HG03558 (cell line): Measurements from ENCODE around the gene BABAM2.
A peak's percentile ranks its signal among the peaks of the same experiment; 100 is the strongest.

Source experiments
- ATAC-seq: cut with Tn5 transposase; IDR thresholded peaks from one replicate; pipeline ENCODE4 v1.9.1; 2021; ENCODE audit warnings: moderate number of reproducible peaks; ENCODE audit not compliant: unreplicated experiment; ENCODE audit errors: extremely low read depth

BABAM2 gene

DNA sequence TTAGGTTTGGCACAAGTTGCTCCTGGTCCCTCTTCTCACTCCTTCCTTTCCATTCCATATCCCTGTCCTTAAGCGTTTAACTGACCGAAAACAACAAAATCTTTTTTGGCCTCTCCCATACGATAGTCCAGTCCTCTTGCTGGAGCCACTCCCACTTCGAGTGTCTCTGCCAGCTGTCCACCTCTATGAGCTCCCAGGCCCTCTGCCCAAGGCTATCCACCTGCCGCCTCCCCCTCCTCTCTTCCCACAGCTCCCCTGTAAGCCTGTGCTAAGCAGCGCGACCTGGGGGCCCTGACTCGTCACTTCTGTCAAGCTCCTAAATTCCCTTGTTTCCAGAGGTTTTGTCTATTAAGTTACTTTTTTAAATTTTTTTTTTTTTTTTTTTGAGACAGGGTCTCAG, 455.1 kb downstream of the BABAM2 start:
- no peak for ATAC-seq

GRCh38 chr2:28346587-28346986, 456.1 kb downstream of the BABAM2 start:
- ATAC-seq = no peak

DNA sequence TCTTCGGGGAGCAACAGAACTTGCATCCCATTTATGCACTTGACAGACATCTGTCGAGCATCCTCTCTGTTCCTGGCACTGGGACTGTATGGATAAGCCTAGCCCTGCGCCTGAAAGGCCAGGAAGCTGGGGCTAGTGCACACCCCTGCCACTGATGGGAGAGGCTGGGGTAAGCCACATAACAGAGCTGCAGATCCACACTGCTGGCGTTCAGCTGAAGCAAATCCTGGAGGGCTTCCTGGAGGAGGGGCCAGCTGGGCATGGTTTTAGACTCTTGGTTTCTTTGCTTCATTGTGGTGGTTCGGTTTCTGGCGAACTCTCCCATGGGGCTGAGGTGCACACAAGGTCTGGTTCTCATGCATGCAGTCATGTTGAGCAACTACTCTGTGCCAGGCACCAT, 456.7 kb downstream of the BABAM2 start:
- no peak for ATAC-seq

DNA sequence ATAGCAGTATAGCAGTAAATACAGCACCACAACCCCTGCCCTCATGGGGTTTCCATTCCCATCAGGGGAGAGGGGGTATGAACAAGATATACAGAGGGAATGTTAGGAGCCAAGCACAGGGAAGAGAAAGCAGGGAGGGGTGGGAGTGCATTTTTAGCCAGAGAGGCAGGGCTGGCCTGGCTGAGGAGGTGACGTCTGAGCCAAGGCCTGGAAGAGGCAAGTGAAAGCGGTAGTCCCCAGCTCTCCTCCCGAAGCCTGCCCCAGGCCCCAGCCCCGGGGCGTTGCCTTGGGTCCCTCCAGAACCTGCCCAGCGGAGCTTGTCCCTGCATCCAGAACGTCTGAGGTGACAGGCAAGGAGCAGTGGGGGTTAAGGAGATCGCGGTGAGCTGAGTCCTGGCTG, 457.1 kb downstream of the BABAM2 start:
- ATAC-seq = no peak

DNA sequence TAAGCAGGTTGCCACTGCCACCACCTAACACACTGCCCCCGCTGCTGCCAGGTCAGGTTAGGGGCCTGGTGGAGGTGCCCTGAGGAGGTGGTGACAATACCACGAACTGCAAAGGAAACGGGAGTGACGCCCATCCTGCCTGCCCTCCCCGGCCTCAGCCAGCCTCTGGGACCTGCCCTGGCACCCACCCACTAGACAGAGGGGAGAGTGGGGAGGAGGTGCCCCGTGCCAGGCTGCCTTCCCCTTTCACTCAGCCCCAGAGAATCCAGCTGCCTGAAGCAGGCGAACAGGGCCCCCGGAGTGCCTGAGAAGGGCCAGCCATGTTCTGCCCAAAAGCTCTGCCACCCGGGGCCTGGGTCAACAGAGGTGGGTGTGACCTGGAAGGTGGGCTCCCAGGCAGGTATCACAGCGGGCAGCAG, 457.6 kb downstream of the BABAM2 start:
- ATAC-seq = no peak

- ATAC-seq = no peak
Observed at GRCh38 chr2:28348921-28349320, 458.4 kb downstream of the BABAM2 start.

GRCh38 chr2:28349546-28350165, 459.1 kb downstream of the BABAM2 start:
- no peak for ATAC-seq

GRCh38 chr2:28350196-28350595, 459.7 kb downstream of the BABAM2 start:
- no peak for ATAC-seq

- no peak for ATAC-seq
Observed at GRCh38 chr2:28350791-28351285, 460.3 kb downstream of the BABAM2 start.

DNA sequence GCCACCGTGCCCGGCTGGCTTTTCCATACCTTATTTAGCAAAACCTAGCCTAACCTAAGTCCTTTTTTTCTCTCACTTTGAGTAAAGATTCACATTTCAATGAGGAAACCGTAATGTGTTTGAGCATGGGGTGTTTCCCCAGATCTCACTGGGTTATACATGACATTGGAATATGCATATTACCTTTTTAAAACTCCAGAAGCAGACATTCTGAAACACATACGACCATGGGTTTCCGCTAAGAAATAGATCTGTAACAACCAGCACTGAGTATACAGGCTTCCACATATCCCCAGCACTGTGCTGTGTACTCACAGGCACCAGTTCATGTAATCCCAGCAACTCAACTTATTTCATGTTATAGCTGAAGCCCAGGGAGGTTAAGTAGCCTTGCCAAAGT, 461.1 kb downstream of the BABAM2 start:
- ATAC-seq = no peak

- ATAC-seq = no peak
Observed at GRCh38 chr2:28352104-28352503, 461.6 kb downstream of the BABAM2 start.

- no peak for ATAC-seq
Observed at GRCh38 chr2:28352610-28353195, 462.2 kb downstream of the BABAM2 start.

DNA sequence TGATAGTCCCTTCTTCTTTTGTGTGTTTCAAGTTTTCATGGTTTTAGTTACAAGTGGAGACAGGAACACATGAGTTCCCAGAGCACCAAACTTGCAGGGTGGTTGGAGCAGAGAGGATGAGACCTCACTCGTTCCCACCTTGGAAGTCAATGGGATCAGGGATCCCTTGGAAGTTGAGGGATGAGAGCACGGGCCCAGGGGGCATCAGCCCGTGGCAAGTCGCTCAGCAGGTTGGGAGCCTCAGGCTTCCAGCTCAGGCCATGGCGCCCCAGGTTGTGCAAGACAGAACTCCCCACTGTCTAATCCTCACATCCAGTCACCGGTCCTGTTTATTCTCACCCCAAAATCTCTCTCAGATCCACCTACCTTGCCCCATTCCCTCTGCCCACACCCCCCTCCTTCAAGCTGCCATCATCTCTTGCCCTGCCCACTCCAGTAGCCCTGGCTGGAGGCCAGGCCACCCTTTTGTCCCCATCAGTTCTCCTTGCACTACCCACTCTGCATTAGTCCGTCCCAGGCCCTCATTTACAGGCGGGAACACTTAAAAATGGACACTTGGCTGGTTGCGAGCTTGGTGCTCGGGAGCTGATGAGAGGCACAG, 464.5 kb downstream of the BABAM2 start:
- ATAC-seq = no peak

DNA sequence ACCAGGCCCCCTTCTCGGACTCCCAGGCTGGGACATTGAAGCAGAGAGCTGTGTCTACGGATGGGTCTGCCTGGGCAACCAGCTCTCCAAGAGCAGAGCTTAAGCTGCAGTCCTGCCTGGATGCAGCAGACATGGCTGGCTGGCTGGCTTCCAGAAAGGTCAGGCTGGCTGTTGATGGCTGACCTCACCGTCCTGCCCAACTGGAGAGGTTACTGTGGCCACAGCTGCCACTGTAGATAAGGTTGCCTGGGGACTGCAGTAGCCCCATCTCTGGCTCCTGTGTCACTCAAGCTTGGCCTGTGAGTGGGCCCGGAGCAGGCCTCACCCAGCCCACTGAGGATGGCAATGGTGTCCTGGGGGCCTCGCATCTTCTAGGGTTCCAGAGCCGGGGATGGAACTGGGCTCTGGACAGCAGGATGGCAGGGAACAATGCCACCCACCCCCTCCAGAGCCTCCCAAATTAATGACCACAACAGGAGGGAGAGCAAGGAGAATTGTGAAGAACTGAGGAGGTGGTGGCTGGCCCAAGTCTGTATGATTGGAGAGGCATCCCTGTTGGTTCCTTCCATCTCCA, 465.1 kb downstream of the BABAM2 start:
- no peak for ATAC-seq

- no peak for ATAC-seq
Observed at GRCh38 chr2:28356095-28356911, 465.8 kb downstream of the BABAM2 start.

DNA sequence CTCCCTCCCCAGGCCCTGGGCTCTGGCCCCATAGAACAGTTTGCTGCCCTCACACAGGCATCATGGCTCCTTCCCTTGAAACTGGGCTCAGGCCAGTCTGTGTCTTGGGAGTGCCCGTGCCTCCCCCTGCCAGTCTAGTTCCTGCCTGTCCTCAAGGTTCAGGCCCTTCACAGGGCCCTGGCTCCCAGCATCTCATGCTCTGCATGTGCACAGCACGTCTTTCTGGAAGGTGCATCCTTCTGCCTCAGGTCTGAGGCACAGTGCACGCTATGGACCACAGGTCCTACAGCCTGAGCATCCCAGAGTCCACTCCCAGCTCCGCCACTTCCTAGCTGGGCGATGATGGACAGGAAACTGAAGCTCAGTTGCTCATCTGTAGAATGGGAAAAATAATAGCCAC, 466.5 kb downstream of the BABAM2 start:
- no peak for ATAC-seq

DNA sequence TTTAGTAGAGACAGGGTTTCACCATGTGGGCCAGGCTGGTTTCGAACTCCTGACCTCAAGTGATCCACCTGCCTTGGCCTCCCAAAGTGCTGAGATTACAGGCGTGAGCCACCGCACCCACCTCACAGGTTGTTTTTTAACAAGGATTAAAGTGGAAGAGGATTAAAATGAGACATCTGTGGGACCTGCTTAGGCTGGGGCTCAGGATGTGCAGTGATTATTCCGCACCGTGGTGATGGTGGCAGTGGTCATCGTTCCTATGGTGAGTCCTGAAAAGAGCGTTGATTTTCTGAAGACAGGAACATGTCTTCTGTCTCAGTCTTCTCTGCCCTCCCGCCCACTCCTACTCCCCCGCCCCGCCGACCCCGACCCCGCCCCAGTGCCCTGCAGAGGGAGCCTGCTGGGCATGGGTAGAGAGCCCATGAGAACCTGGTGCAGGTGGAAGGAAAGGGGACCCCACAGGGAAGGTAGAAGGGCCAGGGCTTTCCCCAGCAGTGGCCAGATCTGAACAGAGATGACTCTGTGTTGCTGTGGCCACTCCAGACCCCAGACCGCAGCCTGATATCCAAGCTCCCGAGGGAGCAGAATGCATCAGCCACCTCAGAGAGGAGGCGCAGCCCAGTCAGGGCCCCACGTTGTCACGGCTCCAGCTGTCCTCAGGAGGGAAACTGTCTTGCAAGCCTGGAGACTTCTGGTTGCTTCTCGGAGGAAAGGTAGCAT, 467.6 kb downstream of the BABAM2 start:
- ATAC-seq = no peak

DNA sequence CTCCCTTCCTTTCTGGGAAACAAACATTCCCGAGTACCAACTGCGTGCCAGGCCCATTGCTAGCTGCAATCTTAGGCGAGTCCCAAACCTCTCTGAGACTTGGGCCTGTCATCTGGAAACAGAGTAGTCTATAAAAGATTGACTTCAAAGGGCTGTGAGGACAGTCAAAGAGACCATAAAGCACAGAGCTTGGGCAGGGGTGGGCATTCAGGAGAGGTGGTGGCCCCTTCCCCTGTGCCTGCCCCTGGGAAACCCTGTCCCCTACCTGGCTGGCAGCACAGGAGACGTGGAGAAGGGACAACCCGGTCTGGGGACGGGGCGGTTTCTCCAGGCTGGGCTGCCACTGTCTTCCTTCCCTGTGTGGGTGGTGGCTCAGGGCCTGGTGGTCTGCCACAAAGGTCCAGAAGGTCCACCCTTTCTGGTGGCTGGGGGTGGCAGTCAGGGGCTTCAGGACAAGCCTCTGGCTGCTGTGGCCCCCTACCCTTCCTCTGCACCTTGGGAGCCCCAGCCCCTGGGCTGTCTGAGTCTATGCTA, 468.2 kb downstream of the BABAM2 start:
- no peak for ATAC-seq

GRCh38 chr2:28359222-28360057, 468.9 kb downstream of the BABAM2 start:
- ATAC-seq = peak; percentile 56
